Measurements from ENCODE around the gene ERO1A.

DNA sequence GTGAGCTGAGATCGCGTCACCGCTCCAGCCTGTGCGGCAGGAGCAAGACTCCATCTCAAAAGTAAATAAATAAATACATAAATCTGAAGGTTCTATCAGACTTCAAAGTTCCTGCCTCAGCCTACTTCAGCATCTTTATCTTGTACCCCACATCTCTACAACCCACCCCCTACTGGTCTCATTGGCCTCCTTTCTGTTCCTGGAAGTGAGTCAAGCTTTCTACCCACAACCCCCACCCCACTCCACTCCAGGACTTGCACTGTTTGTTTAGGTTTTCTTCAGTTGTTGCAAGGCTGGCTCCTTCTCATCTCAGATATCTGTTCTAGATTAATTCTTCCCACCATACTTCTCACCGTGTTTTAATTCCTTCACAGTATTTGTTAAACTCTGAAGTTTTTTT lies 10.9 kb upstream of the ERO1A start:
- TF ChIP-seq, protein P1, sequence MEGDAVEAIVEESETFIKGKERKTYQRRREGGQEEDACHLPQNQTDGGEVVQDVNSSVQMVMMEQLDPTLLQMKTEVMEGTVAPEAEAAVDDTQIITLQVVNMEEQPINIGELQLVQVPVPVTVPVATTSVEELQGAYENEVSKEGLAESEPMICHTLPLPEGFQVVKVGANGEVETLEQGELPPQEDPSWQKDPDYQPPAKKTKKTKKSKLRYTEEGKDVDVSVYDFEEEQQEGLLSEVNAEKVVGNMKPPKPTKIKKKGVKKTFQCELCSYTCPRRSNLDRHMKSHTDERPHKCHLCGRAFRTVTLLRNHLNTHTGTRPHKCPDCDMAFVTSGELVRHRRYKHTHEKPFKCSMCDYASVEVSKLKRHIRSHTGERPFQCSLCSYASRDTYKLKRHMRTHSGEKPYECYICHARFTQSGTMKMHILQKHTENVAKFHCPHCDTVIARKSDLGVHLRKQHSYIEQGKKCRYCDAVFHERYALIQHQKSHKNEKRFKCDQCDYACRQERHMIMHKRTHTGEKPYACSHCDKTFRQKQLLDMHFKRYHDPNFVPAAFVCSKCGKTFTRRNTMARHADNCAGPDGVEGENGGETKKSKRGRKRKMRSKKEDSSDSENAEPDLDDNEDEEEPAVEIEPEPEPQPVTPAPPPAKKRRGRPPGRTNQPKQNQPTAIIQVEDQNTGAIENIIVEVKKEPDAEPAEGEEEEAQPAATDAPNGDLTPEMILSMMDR (IDR thresholded peaks at IDR 0.05; ENCODE audit: low read depth, low read length, poor library complexity, severe bottlenecking) = no peak
- no peak for TF ChIP-seq EZH2phosphoT487 (IDR thresholded peaks at IDR 0.05; ENCODE audit: borderline replicate concordance, low read length)

Data from DOHH2 (cell line).